ENCODE data around the gene CCDC167. TPM values are rescaled to one million over a fixed set of nuclear protein-coding genes. Genes with fewer than 3 reads are reported as not detected.

Gene CCDC167
- total RNA-seq (10 to 100 TPM; 17.9 TPM), polyA plus RNA-seq (10 to 100 TPM; 64.3 to 74.7 (median 69.3) TPM), total RNA-seq (5.5 to 15.0 (median 6.6) reads per million in 6 experiments)

DNA sequence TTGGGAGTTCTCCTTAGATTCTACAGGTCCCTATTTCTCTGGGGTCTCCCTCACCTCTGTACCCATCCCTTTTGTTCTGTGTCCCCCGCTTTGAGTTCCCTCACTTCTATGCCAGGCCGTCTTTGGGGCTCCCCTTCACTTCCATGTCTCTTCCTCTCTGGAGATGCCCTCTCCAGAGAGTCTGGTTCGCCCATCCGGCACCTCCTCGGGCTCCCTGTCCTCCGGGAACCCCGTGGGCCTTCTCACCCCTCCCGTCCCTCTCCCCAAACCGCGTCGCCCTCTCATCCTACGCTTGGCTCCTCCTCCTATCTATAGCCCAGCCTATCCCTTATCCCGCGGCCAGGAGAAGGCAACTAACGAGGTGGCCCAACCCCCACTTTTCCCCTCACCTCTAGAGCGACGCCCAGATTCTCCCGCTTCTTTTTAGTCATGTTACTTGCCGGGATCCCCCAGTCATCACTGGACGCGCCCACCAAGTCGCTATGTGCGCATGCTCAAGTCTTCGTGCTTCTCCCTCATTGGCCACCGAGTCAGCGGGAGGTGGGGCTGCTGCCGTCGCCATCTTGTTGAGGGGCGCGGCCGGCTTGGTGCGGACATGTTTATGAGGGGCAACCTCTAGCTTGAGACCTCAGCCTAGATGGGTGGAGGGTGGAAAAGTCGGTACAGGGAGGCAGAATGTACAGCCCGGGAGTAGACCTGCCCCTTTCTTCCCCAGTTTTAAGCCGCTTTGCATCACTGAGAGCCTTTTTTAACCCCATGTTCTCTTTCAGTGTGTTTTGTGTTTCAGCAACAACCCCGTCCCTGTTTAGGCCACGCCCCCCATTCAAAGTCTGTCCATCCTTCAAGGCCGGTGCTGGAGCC lies at the start of gene CCDC167:
Gene CCDC167 (minus strand): TSS at position 461 of the 861 bp plus-strand sequence. CDS start 30 bp downstream, at position 431.
- peak within 1 kb of the TSS; percentile 91 to 99 (median 97) for H3K4me3 Mint-ChIP-seq
- no peaks in the 10 kb centered on the region for H3K9me3 Mint-ChIP-seq
- POLR2A ChIA-PET = interaction anchor here (1.2 to 9.8 kb wide), 6 partner anchors 9 to 124 kb away, joined by 3 to 330 read pairs (median 12); no protein-coding TSS in a partner anchor
- DNase-seq (peak; percentile 89 to 98 (median 94)), ATAC-seq (peak; percentile 60 to 78)
- no peaks in the 10 kb centered on the region for H3K27me3 Mint-ChIP-seq
- peaks cover 37 to 83% (median 61%) of the 10 kb centered on the region in 4 donors for H3K4me1 Mint-ChIP-seq
- H3K27ac Mint-ChIP-seq = peak within 1 kb of the TSS; percentile 95 to 100 (median 96)
- no peaks in the 10 kb centered on the region for H3K36me3 Mint-ChIP-seq

GRCh38 chr6:37549154-37549553 lies 49.5 kb upstream of the CCDC167 start:
- H3K4me3 Mint-ChIP-seq = no peak overlapping the region
- no peak for ATAC-seq
- POLR2A ChIA-PET = interaction anchor here (0.7 to 1.0 kb wide), 2 partner anchors 14 to 23 kb away, joined by 3 read pairs; no protein-coding TSS in a partner anchor
- no peak for DNase-seq
- H3K27me3 Mint-ChIP-seq = no peaks in the 10 kb centered on the region
- H3K27ac Mint-ChIP-seq = peak overlapping the region in 2 of 10 donors; percentile 8 to 75
- H3K9me3 Mint-ChIP-seq = no peaks in the 10 kb centered on the region
- H3K36me3 Mint-ChIP-seq = no peaks in the 10 kb centered on the region
- H3K4me1 Mint-ChIP-seq = peaks cover 13 to 61% (median 38%) of the 10 kb centered on the region in 4 donors

GRCh38 chr6:37548067-37548674 lies 48.5 kb upstream of the CCDC167 start:
- no peaks in the 10 kb centered on the region for H3K36me3 Mint-ChIP-seq
- H3K4me3 Mint-ChIP-seq = peak overlapping the region in 5 of 10 donors; percentile 15 to 75 (median 39)
- POLR2A ChIA-PET = interaction anchor here (1.1 to 2.4 kb wide), 5 partner anchors 10 to 45 kb away, joined by 6 to 10 read pairs (median 7); no protein-coding TSS in a partner anchor
- no peak for ATAC-seq
- peak overlapping the region in 8 of 10 donors; percentile 37 to 92 (median 82) for H3K27ac Mint-ChIP-seq
- no peaks in the 10 kb centered on the region for H3K27me3 Mint-ChIP-seq
- no peak for DNase-seq
- peaks cover 11 to 55% (median 34%) of the 10 kb centered on the region in 4 donors for H3K4me1 Mint-ChIP-seq
- no peaks in the 10 kb centered on the region for H3K9me3 Mint-ChIP-seq

DNA sequence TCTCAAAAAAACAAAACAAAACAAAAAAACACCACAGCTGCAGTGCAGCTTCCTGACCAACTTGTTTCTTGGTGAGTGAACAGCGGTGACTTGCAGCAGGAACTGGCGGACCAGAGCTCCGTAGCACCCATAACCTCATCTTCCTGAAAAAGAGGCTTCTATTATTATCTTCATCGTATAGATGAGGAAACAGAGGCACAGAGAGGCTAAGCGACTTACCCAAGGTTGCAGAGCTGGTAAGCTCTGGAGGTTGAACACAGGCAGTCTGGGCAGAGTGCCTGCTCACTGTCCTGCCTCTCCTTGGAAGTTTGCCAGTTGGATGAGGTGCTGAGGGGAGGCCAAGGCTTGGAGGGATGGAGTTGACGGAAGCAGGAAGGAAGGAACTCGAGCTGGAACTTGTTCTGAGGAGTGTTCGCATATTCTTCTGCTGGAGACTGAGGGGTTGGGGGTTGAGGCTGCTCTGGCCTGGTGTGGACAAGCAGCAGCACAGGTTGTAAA lies 47.9 kb upstream of the CCDC167 start:
- H3K36me3 Mint-ChIP-seq = no peaks in the 10 kb centered on the region
- no peaks in the 10 kb centered on the region for H3K27me3 Mint-ChIP-seq
- POLR2A ChIA-PET = interaction anchor here (1.0 to 2.4 kb wide), 6 partner anchors 10 to 45 kb away, joined by 3 to 10 read pairs (median 6); no protein-coding TSS in a partner anchor
- no peaks in the 10 kb centered on the region for H3K9me3 Mint-ChIP-seq
- DNase-seq (peak in 2 of 10 donors; percentile 25 to 32), ATAC-seq (peak; percentile 42 to 62)
- H3K4me1 Mint-ChIP-seq = peaks cover 11 to 57% (median 36%) of the 10 kb centered on the region in 4 donors
- H3K4me3 Mint-ChIP-seq = peak overlapping the region in 8 of 10 donors; percentile 10 to 75 (median 38)
- H3K27ac Mint-ChIP-seq = peak overlapping the region; percentile 71 to 92 (median 84)

DNA sequence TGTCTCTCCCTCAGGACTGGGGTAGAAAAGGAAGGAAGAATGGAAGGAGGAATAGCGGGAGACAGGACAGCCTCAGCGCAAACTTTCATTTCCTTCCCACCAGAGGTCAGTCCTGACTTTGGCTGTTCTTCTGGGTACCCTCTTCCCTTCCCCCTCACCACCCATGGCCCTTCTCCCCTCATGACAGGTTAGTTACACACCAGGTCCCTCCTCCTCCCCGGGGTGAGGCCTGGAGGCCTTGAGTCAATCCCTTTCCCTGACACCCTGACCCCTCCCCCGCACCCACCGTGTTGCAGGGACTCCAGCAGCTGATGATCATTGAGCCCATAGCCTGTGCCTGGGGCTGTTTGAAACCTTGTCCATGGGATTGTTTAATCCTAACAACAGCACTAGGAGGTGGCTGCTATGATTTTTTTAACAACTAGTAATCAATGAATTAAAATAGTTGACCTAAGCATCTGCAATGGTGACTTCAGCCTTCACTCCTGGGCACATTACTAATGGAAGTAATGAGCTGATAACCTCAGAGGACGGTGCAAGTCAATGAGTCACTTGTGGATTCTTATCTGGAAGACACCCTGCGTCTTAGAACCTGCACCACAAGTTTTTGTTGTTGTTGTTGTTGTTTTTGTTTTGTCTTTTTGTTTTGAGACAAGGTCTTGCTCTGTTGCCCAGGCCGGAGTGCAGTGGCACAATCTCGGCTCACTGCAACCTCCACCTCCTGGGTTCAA lies 46.6 kb upstream of the CCDC167 start:
- no peak overlapping the region for H3K4me3 Mint-ChIP-seq
- no peaks in the 10 kb centered on the region for H3K27me3 Mint-ChIP-seq
- no peak for ATAC-seq
- POLR2A ChIA-PET = interaction anchor here (0.6 to 2.4 kb wide), 4 partner anchors 9 to 151 kb away, joined by 3 to 10 read pairs (median 6); partner anchors contain the start of gene MDGA1
- H3K36me3 Mint-ChIP-seq = no peaks in the 10 kb centered on the region
- no peaks in the 10 kb centered on the region for H3K9me3 Mint-ChIP-seq
- DNase-seq = no peak
- peak overlapping the region in 3 of 10 donors; percentile 31 to 59 (median 53) for H3K27ac Mint-ChIP-seq
- peaks cover 9 to 64% (median 41%) of the 10 kb centered on the region in 4 donors for H3K4me1 Mint-ChIP-seq

DNA sequence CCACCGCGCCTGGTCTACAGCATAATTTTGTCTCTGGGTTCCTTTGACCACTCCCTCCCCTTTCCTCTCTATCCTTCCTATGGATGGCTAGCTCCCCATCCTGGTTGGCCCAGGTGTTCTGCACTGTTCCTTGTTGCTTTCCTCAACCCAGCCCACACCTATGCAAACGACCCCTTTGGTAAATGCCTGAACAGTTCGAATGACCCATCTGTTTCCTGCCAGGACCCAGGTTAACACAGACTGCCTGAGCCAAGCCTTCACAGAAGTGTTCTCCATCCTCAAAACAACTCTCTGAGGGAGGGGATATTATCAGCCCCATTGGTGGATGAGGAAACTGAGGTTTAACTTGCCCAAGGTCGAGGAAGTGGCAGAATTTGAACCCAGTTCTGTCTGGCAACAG lies 44.8 kb upstream of the CCDC167 start:
- no peak for ATAC-seq
- H3K27ac Mint-ChIP-seq = peak overlapping the region in 3 of 10 donors; percentile 21 to 74 (median 41)
- no peak for DNase-seq
- peaks cover 9 to 68% (median 44%) of the 10 kb centered on the region in 4 donors for H3K4me1 Mint-ChIP-seq
- POLR2A ChIA-PET = interaction anchor here (1.3 to 1.5 kb wide), 2 partner anchors 8 to 28 kb away, joined by 4 read pairs; no protein-coding TSS in a partner anchor
- no peaks in the 10 kb centered on the region for H3K27me3 Mint-ChIP-seq
- H3K9me3 Mint-ChIP-seq = no peaks in the 10 kb centered on the region
- H3K4me3 Mint-ChIP-seq = no peak overlapping the region
- H3K36me3 Mint-ChIP-seq = no peaks in the 10 kb centered on the region

DNA sequence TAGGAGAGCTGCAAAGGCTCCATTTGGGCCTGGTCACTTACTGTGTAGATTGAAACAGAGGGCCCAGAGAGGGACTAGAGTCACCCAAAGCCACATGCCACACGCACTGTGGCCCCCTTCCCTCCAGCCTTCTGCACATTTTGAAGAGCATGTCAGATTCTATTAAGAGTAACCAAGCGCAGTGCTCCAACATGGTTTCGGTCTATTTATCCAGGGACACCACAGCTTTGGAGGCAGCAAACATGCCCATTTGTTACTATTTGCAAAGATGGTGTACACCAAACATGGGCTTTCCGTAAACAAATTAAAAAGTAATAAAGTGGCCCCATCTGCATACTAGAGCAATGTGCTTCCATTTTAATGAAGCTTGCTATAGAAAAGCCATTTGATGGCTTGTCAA lies 43.7 kb upstream of the CCDC167 start:
- peak overlapping the region in 2 of 10 donors; percentile 17 to 55 for H3K27ac Mint-ChIP-seq
- H3K4me1 Mint-ChIP-seq = peaks cover 8 to 60% (median 38%) of the 10 kb centered on the region in 4 donors
- H3K36me3 Mint-ChIP-seq = no peaks in the 10 kb centered on the region

DNA sequence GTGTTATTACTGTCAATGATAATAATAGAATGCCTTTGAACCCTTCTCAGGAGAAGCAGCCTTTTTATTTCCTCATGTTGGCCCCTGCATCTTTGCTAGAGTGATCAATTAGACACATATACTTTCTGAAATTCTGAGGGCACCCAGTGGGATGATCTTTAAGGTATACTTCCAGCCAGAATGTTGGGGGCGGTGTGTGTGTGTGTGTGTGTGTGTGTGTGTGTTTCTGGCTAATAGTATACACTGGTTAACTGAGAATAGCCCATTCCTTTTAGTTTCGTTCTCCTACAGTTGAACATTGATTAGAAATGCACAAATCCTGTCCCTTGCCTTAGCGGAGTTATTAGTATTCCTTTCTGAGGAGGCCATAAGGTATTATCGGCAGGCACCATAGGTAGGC lies 41.7 kb upstream of the CCDC167 start:
- peaks cover 0 to 2% (median 0%) of the 10 kb centered on the region in 5 donors for H3K27me3 Mint-ChIP-seq
- POLR2A ChIA-PET = no interaction called here
- H3K9me3 Mint-ChIP-seq = no peaks in the 10 kb centered on the region

More for the DNA sequence above, 43.7 kb upstream of the CCDC167 start:
- Mint-ChIP-seq H3K27me3 (no peaks in the 10 kb centered on the region), H3K9me3 (no peaks in the 10 kb centered on the region), H3K4me3 (no peak overlapping the region)
- DNase-seq (no peak), ATAC-seq (no peak)
- POLR2A ChIA-PET = interaction anchor here (0.6 kb wide), 1 partner anchor 11 kb away, joined by 3 read pairs; no protein-coding TSS in a partner anchor

GRCh38 chr6:37540390-37540789 lies 40.7 kb upstream of the CCDC167 start:
- ATAC-seq (no peak), DNase-seq (no peak)
- Mint-ChIP-seq H3K4me3 (no peak overlapping the region), H3K27me3 (peaks cover 0 to 2% (median 0%) of the 10 kb centered on the region in 5 donors), H3K27ac (peak overlapping the region in 5 of 10 donors; percentile 8 to 82 (median 25)), H3K4me1 (peaks cover 12 to 61% (median 22%) of the 10 kb centered on the region in 4 donors), H3K9me3 (no peaks in the 10 kb centered on the region), H3K36me3 (no peaks in the 10 kb centered on the region)
- POLR2A ChIA-PET = no interaction called here

More for the DNA sequence above, 41.7 kb upstream of the CCDC167 start:
- peak overlapping the region in 3 of 10 donors; percentile 5 to 68 (median 32) for H3K27ac Mint-ChIP-seq
- ATAC-seq (no peak), DNase-seq (no peak)
- H3K4me1 Mint-ChIP-seq = peaks cover 6 to 61% (median 22%) of the 10 kb centered on the region in 4 donors
- H3K36me3 Mint-ChIP-seq = no peaks in the 10 kb centered on the region
- H3K4me3 Mint-ChIP-seq = no peak overlapping the region

DNA sequence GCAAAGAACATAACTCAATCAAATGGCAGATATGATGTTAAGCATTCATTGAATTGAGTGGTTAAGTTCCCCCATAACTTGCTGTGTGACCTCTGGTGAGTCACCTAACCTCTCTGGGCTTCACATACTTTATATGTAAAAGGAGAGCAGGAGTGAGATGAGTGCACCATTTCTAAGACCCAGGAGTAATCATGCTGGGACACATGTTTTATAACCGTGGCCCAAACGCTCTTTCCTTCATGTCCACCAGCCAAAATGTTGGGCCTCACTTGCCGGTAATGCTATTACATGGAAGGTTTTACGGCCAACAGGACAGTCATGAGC lies 40.3 kb upstream of the CCDC167 start:
- Mint-ChIP-seq H3K27ac (peak overlapping the region in 5 of 10 donors; percentile 8 to 82 (median 69)), H3K27me3 (peaks cover 0 to 2% (median 0%) of the 10 kb centered on the region in 5 donors), H3K4me1 (peaks cover 11 to 57% (median 22%) of the 10 kb centered on the region in 4 donors), H3K4me3 (no peak overlapping the region), H3K36me3 (no peaks in the 10 kb centered on the region), H3K9me3 (no peaks in the 10 kb centered on the region)
- POLR2A ChIA-PET = interaction anchor here (1.3 kb wide), 1 partner anchor 23 kb away, joined by 5 read pairs; no protein-coding TSS in a partner anchor
- DNase-seq (no peak), ATAC-seq (no peak)

DNA sequence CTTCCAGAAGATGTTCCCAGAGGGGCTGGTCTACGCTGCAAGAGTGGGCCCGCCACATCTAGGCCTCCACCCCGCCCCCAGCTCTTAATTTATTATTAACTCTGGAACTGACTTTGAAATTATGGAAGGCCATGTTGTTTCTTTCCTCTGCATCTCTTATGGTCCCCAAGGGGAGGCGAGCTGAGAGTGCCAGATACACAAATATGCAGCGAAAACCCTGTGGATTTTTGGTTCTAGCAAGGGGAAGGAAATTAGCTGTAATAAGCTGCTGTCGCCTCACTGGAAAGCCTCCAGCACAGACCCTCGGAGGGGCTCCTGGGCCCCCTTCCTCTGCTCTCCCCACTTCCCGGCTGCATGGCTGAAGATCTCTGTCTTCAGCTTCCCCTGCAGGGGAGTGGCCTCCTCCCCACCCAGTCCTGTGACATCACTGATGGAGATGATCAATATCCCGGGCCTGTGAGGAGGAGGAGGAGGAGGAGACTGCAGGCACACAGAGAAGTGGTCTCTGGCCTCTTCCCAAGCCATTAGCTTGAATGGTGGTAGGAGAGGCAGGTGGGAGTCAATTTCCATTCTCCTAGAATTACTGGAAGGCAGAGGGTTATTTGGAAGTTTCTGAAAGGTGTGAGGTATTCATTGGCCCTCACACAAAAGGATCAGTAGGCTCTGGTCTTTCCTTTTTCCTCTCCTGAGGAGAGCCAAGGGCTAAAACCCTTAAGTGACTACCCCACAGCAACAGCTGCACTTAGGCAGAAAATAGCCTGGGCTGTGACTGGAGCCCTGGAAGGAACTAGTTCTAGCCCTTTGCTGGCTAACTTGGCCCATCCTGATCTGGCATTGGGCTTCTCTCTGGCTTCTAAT lies 39.7 kb upstream of the CCDC167 start:
- peak overlapping the region in 5 of 10 donors; percentile 32 to 82 (median 69) for H3K27ac Mint-ChIP-seq
- peaks cover 0 to 2% (median 0%) of the 10 kb centered on the region in 5 donors for H3K27me3 Mint-ChIP-seq
- H3K4me1 Mint-ChIP-seq = peaks cover 9 to 51% (median 17%) of the 10 kb centered on the region in 4 donors
- no peaks in the 10 kb centered on the region for H3K9me3 Mint-ChIP-seq
- POLR2A ChIA-PET = interaction anchor here (1.3 to 2.5 kb wide), 2 partner anchors 8 to 23 kb away, joined by 5 to 8 read pairs; no protein-coding TSS in a partner anchor
- H3K4me3 Mint-ChIP-seq = no peak overlapping the region
- DNase-seq (no peak), ATAC-seq (no peak)
- no peaks in the 10 kb centered on the region for H3K36me3 Mint-ChIP-seq
